ENCODE data around the gene KISS1R.

The KISS1R gene

DNA sequence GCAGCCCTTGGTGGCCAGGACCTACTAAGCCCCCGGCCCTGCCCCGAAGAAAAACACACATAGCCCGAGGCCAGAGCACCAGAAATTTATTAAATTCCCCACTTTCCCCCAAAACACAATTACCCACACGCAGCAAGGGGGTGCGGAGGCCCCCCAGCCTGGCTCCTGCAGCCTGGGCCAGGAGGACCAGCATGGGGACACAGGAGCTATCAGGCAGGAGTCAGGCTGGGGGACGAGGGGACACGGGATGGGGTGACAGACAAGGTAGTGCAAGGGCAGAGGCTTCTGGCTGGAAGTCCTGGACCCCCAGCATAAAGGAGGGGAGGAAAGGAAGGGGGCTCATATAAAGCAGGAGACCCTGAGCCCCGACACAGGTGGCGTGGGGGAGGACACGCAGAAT is 20.7 kb upstream of the KISS1R start:
- Histone ChIP-seq H3K9me3 (ENCODE audit: control insufficient read depth, insufficient read depth, low read depth, low read length) (no peaks in the 10 kb centered on the region), H3K4me1 (ENCODE audit: control insufficient read depth, insufficient read depth, low read length) (no peaks in the 10 kb centered on the region), H3K4me3 (ENCODE audit: low read depth, low read length) (no peak overlapping the region), H3K27ac (ENCODE audit: extremely low read depth, low read depth, low read length) (no peak overlapping the region), H3K36me3 (ENCODE audit: control insufficient read depth in 2 of 2, insufficient read depth in 1 of 2, low read length in 2 of 2) (peaks cover 0 to 15% of the 10 kb centered on the region in 2 experiments; a peak in 1 of 3 replicates)
- TF ChIP-seq SCRT2 (tag by site-specific recombination; IDR thresholded peaks at IDR 0.05) = no peak
- no peak for TF ChIP-seq ZNF140 (tag by site-specific recombination; IDR thresholded peaks at IDR 0.05)
- TF ChIP-seq ZNF785 (tag by site-specific recombination; IDR thresholded peaks at IDR 0.05) = no peak
- TF ChIP-seq ZNF121 (tag by site-specific recombination; IDR thresholded peaks at IDR 0.05) = no peak
- TF ChIP-seq ZNF16 (tag by site-specific recombination; IDR thresholded peaks at IDR 0.05; ENCODE audit: low read depth) = no peak
- TF ChIP-seq ZFHX2 (tag by site-specific recombination; conservative IDR thresholded peaks at IDR 0.05) = no peak
- TF ChIP-seq ZNF510 (tag by site-specific recombination; IDR thresholded peaks at IDR 0.05; ENCODE audit: insufficient replicate concordance) = no peak
- no peak for TF ChIP-seq ZFP69B (tag by site-specific recombination; IDR thresholded peaks at IDR 0.05)
- TF ChIP-seq ZNF768 (tag by site-specific recombination; IDR thresholded peaks at IDR 0.05) = no peak
- no peak for TF ChIP-seq YY1 (tag by site-specific recombination; IDR thresholded peaks at IDR 0.05)
- no peak for TF ChIP-seq BCL11A (tag by site-specific recombination; IDR thresholded peaks at IDR 0.05; ENCODE audit: low read depth)
- TF ChIP-seq, protein P1, sequence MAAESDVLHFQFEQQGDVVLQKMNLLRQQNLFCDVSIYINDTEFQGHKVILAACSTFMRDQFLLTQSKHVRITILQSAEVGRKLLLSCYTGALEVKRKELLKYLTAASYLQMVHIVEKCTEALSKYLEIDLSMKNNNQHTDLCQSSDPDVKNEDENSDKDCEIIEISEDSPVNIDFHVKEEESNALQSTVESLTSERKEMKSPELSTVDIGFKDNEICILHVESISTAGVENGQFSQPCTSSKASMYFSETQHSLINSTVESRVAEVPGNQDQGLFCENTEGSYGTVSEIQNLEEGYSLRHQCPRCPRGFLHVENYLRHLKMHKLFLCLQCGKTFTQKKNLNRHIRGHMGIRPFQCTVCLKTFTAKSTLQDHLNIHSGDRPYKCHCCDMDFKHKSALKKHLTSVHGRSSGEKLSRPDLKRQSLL (tag by site-specific recombination; IDR thresholded peaks at IDR 0.05) = no peak
- TF ChIP-seq IKZF3 (tag by site-specific recombination; IDR thresholded peaks at IDR 0.05) = no peak
- no peak for TF ChIP-seq ZNF366 (tag by site-specific recombination; conservative IDR thresholded peaks at IDR 0.05)
- TF ChIP-seq ZSCAN30 (tag by site-specific recombination; IDR thresholded peaks at IDR 0.05) = no peak
- no peak for TF ChIP-seq ZNF626 (tag by site-specific recombination; IDR thresholded peaks at IDR 0.05)
- TF ChIP-seq GLI2 (tag by site-specific recombination; IDR thresholded peaks at IDR 0.05; ENCODE audit: borderline replicate concordance, low read depth) = no peak
- ChIA-PET POLR2A (no interaction called here), CTCF (no interaction called here)

DNA sequence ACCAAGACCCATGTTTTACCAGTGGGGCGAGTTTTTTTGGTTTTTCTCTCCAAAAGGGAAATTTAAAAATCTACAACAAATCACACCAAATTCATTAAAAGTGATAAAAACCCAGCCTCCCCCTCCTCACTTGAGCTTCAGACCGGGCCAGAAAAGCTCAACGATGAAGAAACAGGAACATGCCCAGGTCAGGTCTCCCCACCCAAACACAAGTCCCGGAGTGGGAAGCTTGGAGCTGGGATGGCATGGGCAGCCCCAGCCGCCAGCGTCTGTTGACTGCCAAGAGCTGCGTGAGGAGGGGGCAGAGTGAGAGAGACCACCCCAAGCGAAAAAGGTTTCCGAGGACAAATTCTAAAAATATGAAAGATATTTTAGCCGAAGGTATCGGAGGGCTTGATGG is 20.1 kb upstream of the KISS1R start:
- H3K27ac ChIP-seq (ENCODE audit: extremely low read depth, low read depth, low read length) = no peak overlapping the region
- H3K4me1 ChIP-seq (ENCODE audit: control insufficient read depth, insufficient read depth, low read length) = no peaks in the 10 kb centered on the region
- CTCF ChIA-PET = no interaction called here
- no peaks in the 10 kb centered on the region for H3K9me3 ChIP-seq (ENCODE audit: control insufficient read depth, insufficient read depth, low read depth, low read length)
- peaks cover 0 to 15% of the 10 kb centered on the region in 2 experiments; a peak in 1 of 3 replicates for H3K36me3 ChIP-seq (ENCODE audit: control insufficient read depth in 2 of 2, insufficient read depth in 1 of 2, low read length in 2 of 2)
- TF ChIP-seq ZNF629 (tag by site-specific recombination; IDR thresholded peaks at IDR 0.05) = no peak
- TF ChIP-seq ZNF157 (tag by site-specific recombination; IDR thresholded peaks at IDR 0.05) = no peak
- no peak for TF ChIP-seq ZIC2 (tag by site-specific recombination; IDR thresholded peaks at IDR 0.05)
- TF ChIP-seq ZBTB7A (tag by site-specific recombination; IDR thresholded peaks at IDR 0.05; ENCODE audit: low read depth) = no peak
- TF ChIP-seq SCRT2 (tag by site-specific recombination; IDR thresholded peaks at IDR 0.05) = no peak
- TF ChIP-seq, protein P2, sequence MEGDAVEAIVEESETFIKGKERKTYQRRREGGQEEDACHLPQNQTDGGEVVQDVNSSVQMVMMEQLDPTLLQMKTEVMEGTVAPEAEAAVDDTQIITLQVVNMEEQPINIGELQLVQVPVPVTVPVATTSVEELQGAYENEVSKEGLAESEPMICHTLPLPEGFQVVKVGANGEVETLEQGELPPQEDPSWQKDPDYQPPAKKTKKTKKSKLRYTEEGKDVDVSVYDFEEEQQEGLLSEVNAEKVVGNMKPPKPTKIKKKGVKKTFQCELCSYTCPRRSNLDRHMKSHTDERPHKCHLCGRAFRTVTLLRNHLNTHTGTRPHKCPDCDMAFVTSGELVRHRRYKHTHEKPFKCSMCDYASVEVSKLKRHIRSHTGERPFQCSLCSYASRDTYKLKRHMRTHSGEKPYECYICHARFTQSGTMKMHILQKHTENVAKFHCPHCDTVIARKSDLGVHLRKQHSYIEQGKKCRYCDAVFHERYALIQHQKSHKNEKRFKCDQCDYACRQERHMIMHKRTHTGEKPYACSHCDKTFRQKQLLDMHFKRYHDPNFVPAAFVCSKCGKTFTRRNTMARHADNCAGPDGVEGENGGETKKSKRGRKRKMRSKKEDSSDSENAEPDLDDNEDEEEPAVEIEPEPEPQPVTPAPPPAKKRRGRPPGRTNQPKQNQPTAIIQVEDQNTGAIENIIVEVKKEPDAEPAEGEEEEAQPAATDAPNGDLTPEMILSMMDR (tag by site-specific recombination; IDR thresholded peaks at IDR 0.05) = no peak
- no peak overlapping the region for H3K4me3 ChIP-seq (ENCODE audit: low read depth, low read length)
- POLR2A ChIA-PET = interaction anchor here (1.7 kb wide), 1 partner anchor 12 kb away, joined by 8 read pairs; no protein-coding TSS in a partner anchor

All from HEK293 (cell line).